Myocyte (in vitro differentiated cells): Measurements from ENCODE around the gene CCT6B. TPM values are rescaled to one million over a fixed set of nuclear protein-coding genes. Genes with fewer than 3 reads are reported as not detected.
"Not testable (repeated sequence)": the region's sequence is repeated elsewhere in the genome, so short reads cannot be mapped to it uniquely, and the experiment has no call there.

Source experiments
- DNase-seq: peaks from one replicate; pipeline ENCODE4 v3.0.0-alpha.2; 2012; ENCODE audit warnings: low read depth
- total RNA-seq: library from RNA; depleted of rRNA; stranded (reverse); fragments of >200 nt; gene quantifications from 2 replicates; pipeline ENCODE4 v1.2.3, GENCODE V29; 2014

The CCT6B gene
- total RNA-seq, 1 donor from 2014 or later = 5.2 TPM

- DNase-seq = peak; percentile 84
Observed at GRCh38 chr17:34980681-34981537, 19.6 kb upstream of the CCT6B start.

DNA sequence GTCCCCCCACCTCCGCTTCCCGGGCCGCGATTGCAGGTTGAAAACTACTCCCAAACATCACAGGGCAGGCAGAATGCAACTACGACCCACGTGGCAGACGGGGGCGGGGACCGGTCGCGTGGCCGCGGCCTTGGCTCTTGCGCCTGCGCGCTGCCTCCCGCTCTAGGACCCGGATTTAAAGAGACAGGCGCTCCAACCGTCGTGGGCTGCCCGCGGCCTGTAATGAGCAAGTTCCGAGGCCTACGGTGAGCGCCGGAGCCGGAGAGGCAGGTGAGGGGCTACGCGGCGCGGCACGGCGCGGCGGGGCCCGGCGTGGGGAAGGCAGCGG is 19.1 kb upstream of the CCT6B start, which contains the start of gene LIG3:
TSS of gene LIG3 (plus strand) at position 160 of the 328 bp plus-strand sequence. CDS start 2,494 bp downstream, outside the sequence.
- DNase-seq = peak; percentile 94

- DNase-seq = peak; percentile 18
Observed at GRCh38 chr17:34979650-34980352, 18.5 kb upstream of the CCT6B start.

- no peak for DNase-seq
Observed at GRCh38 chr17:34979153-34979552, 17.9 kb upstream of the CCT6B start.

DNA sequence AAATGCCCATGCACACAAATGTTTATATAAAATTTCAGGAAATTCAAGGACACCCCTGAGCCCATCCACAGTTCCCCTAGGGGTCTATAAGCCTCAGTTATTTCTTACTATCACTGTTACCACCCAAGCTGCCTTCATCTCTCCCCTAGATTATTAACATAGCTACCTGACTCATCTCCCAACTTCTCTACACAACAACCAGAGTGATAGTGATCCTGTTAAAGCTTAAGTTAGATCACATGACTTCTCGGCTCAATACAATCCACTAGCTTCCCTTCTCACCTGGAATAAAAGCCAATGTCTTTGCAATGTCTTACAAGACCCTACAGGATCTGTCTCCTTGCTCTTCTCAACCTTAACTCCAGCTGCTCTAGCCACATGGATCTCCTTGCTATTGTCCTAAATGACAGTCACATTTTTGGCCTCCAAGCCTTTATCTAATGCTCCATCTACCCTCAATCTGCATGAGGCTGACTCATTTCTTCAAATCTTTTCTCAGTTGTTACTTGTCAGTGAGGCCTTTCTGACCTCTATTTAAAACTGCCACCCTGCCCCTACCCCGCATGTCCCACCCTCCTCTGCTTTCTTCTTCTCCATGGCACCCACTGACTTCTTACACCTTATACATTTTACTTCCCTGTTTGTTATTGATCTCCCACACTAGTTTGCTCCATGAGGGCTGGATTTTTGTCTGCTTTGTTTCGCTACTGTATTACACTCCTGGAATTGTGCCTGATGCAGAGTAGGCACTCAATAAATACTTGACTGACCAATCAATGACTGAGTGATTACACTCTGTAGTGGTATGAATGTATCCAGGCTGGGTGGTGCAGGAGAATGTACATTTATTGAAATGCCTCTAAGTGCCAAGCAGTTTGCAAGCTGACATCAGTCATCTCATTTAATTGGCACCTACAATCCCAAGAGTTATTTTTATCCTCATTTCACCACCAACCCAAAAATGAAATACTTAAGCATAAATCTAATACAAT is 13.8 kb upstream of the CCT6B start:
- DNase-seq = no peak

- DNase-seq = no peak
Observed at GRCh38 chr17:34974179-34974578, 12.9 kb upstream of the CCT6B start.

DNA sequence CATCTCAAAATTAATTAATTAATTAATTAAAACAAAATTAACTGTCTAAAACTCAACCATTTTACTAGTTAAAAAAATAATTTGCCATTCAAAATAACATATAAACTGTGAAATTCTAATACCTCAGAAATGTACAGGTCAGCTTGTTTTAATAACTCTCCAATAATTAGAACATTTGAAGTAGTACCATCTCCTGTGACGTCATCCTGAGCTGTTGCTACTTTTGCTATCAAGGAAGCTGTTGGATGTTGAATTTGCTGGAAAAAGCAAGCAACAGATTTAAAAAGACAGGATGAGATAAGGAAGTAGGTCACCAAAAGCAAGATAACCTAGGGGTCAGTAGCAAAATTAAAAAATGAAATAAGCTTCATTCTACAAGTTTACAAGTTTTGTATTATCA is 2.8 kb downstream of the CCT6B start:
- DNase-seq = no peak

DNA sequence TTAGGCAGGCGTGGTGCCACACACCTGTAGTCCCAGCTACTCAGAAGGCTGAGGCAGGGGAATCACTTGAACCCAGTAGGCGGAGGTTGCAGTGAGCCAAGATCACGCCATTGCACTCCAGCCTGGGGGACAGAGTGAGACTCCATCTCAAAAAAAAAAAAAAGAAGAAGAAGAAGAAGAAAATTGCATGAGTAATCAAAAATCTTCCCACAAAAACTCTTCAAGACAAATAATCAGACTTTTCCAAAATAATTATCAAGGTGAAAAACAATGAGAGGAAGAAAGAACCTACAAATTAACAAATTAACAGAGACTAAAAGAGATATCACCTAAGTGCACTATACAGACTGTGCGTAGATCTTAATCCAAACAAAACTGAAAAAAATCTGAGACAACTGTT is 10.5 kb downstream of the CCT6B start:
- DNase-seq = not testable (repeated sequence)

GRCh38 chr17:34930283-34930682 is 31.0 kb downstream of the CCT6B start:
- no peak for DNase-seq

GRCh38 chr17:34926661-34927060 is 34.6 kb downstream of the CCT6B start:
- DNase-seq = no peak

GRCh38 chr17:34920676-34921075 is 40.6 kb downstream of the CCT6B start:
- no peak for DNase-seq

GRCh38 chr17:34917381-34917780 is 43.9 kb downstream of the CCT6B start:
- DNase-seq = no peak

- no peak for DNase-seq
Observed at GRCh38 chr17:34916120-34916519, 45.1 kb downstream of the CCT6B start.

DNA sequence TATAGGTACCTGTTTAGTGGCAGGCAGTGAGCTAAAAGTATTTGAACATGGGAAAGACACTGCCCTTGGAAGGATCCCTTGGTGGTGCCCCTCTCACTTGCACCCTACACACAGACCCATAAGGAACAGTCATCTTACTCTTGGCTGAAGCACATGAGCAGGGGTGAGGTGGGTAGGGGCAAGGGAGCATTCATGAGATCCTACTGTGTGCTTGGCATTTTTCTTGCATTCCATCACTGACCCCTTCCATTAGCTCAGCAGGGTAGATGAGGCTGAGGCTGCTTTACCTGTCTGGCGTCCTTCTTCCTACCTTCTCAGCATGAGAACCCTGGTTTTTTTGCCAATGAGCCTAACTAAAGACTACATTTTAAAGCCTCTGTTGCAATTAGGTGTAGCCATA is 48.3 kb downstream of the CCT6B start:
- no peak for DNase-seq

- DNase-seq = no peak
Observed at GRCh38 chr17:34909040-34909439, 52.2 kb downstream of the CCT6B start.

DNA sequence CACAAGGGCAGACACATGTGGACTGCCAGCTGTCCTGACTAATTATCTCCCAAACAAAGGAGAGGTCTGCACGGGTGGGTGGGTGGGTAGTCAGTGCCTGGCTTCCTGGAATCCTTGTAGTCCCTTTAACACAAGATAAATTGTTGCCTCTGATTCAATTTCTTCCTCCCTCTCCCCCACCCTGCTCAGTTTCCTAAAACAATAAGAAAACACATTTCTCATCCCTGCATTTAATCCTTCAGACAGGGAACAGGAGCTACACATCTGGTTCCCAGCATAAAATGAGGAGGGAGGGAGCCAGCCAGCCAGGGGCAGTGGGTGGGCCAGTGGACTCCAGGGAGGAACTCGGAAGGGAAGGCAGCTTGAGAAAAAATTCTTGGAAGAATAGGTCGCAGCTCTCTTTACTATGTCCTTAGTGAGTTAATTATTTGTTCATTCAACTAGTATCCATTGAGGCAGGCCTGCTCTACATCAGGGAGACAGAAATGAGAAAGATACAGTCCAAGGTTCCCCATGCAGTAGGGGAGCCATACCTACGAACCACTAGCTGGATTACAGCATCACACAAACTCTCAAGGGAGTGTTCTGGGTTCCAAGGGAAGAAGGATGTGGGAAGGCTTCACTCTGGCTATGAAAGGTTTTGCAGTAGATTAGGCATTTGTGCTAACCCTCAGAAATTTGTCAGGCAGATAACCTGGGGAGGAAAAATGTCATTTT is 58.3 kb downstream of the CCT6B start:
- DNase-seq = no peak

DNA sequence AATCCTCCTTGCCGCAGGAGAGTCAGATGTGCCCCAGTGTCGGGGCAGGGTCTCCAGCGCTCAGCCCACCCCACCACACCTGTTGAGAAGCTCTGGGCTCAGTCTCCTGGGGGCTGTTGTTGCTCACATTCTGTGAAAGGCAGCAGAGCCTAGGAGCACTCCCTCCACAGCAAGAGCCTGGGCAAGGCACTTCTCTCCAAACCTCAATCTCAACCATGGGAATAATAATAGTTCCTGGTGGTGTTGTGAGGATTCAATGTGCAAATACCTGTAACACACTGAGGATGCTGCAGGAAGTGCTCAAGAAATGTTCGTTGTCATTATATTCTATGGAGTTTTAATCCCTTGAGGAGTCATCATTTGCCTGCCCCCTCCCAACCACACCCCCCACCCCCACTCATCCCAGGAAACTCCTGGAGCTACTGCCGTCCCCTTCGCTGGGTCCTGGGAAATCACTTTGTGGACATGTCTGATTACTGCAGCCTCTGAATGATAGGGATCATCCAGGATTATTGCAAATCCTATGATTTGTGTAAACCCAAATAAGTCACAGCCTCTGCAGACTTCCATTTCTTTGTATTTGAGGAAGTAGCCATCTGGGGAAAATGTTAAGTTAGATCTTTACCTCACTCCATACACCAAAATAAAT is 61.5 kb downstream of the CCT6B start:
- DNase-seq = no peak

DNA sequence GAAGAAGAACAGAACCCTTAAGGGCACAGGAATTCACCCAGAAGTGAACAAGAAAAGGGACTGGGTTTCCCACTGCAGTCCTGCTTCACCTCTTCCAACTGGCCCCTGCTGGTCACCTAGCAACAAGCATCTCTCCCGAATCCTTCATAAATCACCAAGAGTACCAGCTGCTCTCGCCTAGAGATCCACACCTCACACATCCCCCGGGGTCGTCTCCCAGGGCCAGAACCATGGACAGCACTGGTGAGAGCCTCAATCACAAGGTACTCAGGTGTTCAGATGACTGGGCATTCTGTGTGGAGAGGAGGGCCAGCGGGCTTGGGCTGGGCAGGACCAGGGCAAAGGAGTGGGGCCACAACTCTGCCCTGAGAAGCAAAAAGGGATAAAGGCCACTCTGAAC is 65.9 kb downstream of the CCT6B start:
- no peak for DNase-seq

DNA sequence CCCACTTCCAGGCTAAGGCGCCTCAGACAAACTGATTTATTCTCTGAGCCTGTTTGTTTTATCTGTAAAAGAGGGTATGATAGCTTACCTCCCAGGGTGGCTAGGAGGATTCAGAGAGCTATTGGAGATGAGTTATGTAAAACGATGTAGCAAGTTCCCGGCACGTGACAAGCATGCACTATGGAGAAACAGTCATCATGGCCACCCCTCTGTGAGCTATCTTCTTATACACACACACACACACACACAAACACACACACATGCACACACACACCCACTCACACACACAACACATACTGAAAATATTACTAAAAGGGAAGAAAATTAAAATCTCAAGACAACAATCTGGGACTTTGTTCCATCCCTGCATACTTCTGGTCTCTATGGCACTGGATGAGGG is 66.3 kb downstream of the CCT6B start:
- no peak for DNase-seq
